Erythroblast (primary cell): ENCODE data around the gene NFATC1.

ENCODE experiments used
- DNase-seq, 2 experiments: peaks; one replicate each; lab custom pipeline; 2025; lab: John Stamatoyannopoulos, UW
- GATA1 ChIP-seq: IDR thresholded peaks from 2 replicates; pipeline ENCODE4 v1.6.1; 2011; ENCODE audit warnings: low read depth, mild to moderate bottlenecking, control low read depth, low read length, moderate library complexity
- POLR2A ChIP-seq: IDR thresholded peaks from 2 replicates; pipeline ENCODE4 v1.6.1; 2011; ENCODE audit warnings: mild to moderate bottlenecking, low read length

NFATC1 gene

DNA sequence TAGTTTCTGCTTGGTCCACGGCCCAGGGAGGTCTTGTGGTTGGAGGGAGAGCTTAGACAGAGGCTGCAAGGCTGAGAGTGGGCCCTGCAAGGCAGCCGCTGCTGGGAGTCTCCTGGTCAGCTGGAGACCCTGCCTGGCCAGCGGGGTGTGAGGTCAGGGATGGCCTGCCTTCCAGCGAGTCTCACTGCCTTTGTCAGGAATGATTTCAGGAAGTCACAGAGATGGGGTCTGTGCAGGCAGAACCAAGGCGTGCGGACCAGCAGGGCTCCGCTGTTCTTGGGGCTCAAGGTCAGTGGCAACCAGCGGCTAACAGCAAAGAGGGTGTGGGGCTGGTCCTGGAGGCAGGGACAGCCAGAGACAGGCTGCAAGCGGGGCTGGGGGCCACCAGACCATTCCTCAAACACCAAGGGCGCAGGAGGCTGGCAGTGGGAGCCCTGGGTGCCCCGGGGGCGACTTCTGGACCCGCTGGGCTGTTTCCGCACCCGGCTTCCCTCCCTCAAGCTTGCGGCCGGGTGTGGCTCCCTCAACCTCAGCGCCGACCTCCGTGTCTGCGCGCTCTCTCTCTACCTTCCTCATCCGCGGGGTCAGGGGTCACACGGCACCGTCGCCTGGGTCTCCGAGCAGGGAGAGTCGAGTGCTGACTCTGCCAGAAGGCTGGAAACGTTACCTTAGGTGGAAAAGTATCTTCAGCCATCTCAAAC is 159.4 kb downstream of the NFATC1 start:
- TF ChIP-seq POLR2A (no peak), GATA1 (no peak)
- DNase-seq, result no peak

- no peak for DNase-seq
Observed at GRCh38 chr18:79555885-79556284, 160.2 kb downstream of the NFATC1 start.

GRCh38 chr18:79556829-79557585 is 161.3 kb downstream of the NFATC1 start:
- TF ChIP-seq GATA1, result no peak
- TF ChIP-seq POLR2A, result no peak
- DNase-seq, result no peak

More at GRCh38 chr18:79555885-79556284, 160.2 kb downstream of the NFATC1 start:
- TF ChIP-seq POLR2A (no peak), GATA1 (no peak)

GRCh38 chr18:79558196-79558932 is 162.6 kb downstream of the NFATC1 start:
- no peak for DNase-seq
- TF ChIP-seq GATA1 (no peak), POLR2A (no peak)

DNA sequence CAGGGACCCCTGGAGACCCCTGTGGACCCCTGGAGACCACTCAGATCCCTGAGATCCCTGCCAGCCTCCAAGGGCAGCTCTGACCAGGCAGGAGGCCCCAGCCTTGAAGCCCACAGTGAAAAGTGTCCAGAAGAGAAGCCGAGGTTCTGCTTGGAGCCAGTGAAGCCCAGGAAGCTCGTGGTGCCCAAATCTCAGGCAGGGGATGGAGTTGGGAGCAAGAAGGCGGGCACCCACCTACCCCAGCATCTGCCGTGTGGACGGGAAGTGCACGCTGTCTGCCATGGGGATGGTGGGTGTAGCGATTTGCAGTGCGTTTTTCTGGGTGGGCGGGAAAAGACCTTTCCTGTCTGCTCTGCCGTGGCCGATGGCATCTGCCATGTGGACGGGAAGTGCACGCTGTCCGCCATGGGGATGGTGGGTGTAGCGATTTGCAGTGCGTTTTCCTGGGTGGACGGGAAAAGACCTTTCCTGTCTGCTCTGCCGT is 163.2 kb downstream of the NFATC1 start:
- TF ChIP-seq GATA1 (no peak), POLR2A (no peak)
- DNase-seq, result no peak

- DNase-seq, result no peak
Observed at GRCh38 chr18:79559436-79559835, 163.7 kb downstream of the NFATC1 start.

GRCh38 chr18:79560042-79560860 is 164.5 kb downstream of the NFATC1 start:
- TF ChIP-seq GATA1 (no peak), POLR2A (no peak)
- no peak for DNase-seq

More at GRCh38 chr18:79559436-79559835, 163.7 kb downstream of the NFATC1 start:
- TF ChIP-seq GATA1 (no peak), POLR2A (no peak)

DNA sequence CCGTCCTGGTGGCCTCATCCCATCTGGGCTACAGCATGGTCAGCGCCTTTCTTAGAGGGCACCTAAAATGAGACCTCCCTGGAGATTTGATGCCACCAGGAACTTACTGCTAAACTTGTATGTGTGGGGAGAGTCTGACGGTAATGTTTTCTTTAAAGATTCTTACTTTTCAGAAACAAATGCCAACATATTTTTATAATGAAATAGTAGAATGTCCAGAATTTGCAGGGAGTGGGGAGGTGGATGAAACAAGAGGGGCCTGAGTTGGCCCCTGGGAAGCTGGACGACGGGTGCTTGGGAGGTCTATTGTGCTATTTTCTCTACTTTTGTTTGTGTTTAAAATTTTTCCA is 165.1 kb downstream of the NFATC1 start:
- TF ChIP-seq POLR2A (no peak), GATA1 (no peak)
- no peak for DNase-seq

DNA sequence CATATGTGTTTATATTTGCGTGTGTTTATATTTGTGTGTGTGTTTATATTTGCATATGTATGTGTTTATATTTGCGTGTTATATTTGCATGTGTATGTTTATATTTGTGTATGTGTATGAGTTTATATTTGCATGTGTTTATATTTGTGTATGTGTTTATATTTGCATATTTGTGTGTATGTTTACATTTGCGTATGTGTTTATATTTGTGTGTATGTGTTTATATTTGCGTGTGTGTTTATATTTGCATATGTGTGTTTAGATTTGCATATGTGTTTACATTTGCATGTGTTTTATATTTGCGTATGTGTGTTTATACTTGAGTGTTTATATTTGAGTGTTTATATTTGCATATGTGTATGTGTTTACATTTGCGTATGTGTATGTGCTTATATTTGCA is 168.2 kb downstream of the NFATC1 start:
- TF ChIP-seq POLR2A (no peak), GATA1 (no peak)
- DNase-seq, result no peak

DNA sequence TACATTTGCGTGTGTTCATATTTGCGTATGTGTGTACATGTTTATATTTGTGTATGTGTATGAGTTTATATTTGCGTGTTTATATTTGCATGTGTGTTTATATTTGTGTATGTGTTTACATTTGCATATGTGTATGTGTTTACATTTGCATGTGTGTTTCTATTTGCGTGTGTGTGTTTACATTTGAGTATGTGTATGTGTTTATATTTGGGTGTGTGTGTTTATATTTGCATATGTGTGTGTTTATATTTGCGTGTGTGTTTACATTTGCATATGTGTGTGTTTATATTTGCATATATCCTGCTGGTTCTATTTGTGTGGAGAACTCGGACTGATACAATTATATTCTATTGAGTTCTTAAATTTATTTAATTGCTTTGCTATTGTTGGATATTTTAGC is 168.7 kb downstream of the NFATC1 start:
- DNase-seq, result no peak
- TF ChIP-seq POLR2A (no peak), GATA1 (no peak)

- TF ChIP-seq POLR2A, result no peak
- no peak for TF ChIP-seq GATA1
- DNase-seq, result no peak
Observed at GRCh38 chr18:79566771-79567431, 171.2 kb downstream of the NFATC1 start.

DNA sequence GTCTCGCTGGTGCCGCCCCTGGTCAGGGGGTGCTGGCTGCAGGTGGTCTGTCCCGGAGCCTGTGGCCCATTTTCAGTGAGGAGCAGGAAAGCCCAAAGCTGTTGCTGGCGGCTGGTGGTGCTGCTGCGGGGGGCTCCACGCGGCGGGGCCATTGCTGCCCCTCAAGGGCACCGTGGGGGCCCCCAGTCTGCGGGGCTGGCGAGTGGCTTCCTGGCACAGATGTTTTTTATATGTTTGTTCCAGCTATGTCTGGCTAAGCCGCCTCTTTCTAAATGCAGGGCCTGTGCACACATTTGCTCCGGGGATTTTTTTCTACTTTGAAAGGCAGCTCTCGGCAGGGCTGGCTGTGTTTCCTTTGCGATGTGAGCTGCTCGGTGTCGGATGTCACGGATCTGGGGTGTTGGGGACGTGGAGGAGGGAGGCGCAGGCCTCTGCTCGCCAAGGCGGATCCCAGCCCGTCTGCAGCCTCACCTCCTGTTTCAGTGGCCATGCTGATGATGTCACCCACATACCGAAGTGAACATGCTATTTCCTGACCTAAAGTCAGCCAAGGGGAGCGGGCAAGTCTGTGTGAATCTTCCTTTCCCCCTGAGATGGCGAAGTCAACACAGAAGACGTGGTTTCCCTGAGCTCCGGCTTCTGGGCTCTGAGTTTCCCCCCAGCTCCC is 171.9 kb downstream of the NFATC1 start:
- no peak for DNase-seq
- TF ChIP-seq GATA1 (no peak), POLR2A (no peak)
